DMS153 (cell line): ENCODE results near the gene ADAMTS2.

Experiments used
- DNase-seq: peaks from one replicate; lab custom pipeline; 2025; lab: John Stamatoyannopoulos, UW

The ADAMTS2 gene

GRCh38 chr5:179311091-179311470, 34.2 kb downstream of the ADAMTS2 start:
- no peak for DNase-seq

- DNase-seq, result no peak
Observed at GRCh38 chr5:179310439-179311090, 34.7 kb downstream of the ADAMTS2 start.

- DNase-seq, result no peak
Observed at GRCh38 chr5:179309751-179310320, 35.4 kb downstream of the ADAMTS2 start.

- no peak for DNase-seq
Observed at GRCh38 chr5:179309383-179309670, 35.9 kb downstream of the ADAMTS2 start.

GRCh38 chr5:179308563-179309382, 36.5 kb downstream of the ADAMTS2 start:
- DNase-seq, result no peak

- DNase-seq, result no peak
Observed at GRCh38 chr5:179307931-179308471, 37.3 kb downstream of the ADAMTS2 start.

- no peak for DNase-seq
Observed at GRCh38 chr5:179307013-179307800, 38.1 kb downstream of the ADAMTS2 start.

- DNase-seq, result no peak
Observed at GRCh38 chr5:179306191-179307012, 38.9 kb downstream of the ADAMTS2 start.

GRCh38 chr5:179304871-179305270, 40.4 kb downstream of the ADAMTS2 start:
- no peak for DNase-seq

GRCh38 chr5:179304466-179304865, 40.8 kb downstream of the ADAMTS2 start:
- no peak for DNase-seq

GRCh38 chr5:179303451-179304200, 41.6 kb downstream of the ADAMTS2 start:
- DNase-seq, result no peak

GRCh38 chr5:179302499-179303185, 42.6 kb downstream of the ADAMTS2 start:
- DNase-seq, result no peak

- no peak for DNase-seq
Observed at GRCh38 chr5:179301796-179302195, 43.5 kb downstream of the ADAMTS2 start.

- DNase-seq, result no peak
Observed at GRCh38 chr5:179301376-179301775, 43.9 kb downstream of the ADAMTS2 start.

GRCh38 chr5:179300581-179301180, 44.6 kb downstream of the ADAMTS2 start:
- no peak for DNase-seq

GRCh38 chr5:179298181-179298993, 46.9 kb downstream of the ADAMTS2 start:
- DNase-seq, result no peak

GRCh38 chr5:179297486-179298180, 47.6 kb downstream of the ADAMTS2 start:
- no peak for DNase-seq

- DNase-seq, result no peak
Observed at GRCh38 chr5:179297026-179297425, 48.2 kb downstream of the ADAMTS2 start.
